CD4-positive, alpha-beta T cell treated with Interleukin-17A for 4 hours (primary cell): ENCODE data around the gene PLA2G3.
A peak's percentile ranks its signal among the peaks of the same experiment; 100 is the strongest.
"Not testable (repeated sequence)": the region's sequence is repeated elsewhere in the genome, so short reads cannot be mapped to it uniquely, and the experiment has no call there.

Experiments used
- DNase-seq: peaks from one replicate; pipeline ENCODE4 v3.0.0-alpha.2; 2020; ENCODE audit warnings: mixed read lengths

The PLA2G3 gene, protein sequence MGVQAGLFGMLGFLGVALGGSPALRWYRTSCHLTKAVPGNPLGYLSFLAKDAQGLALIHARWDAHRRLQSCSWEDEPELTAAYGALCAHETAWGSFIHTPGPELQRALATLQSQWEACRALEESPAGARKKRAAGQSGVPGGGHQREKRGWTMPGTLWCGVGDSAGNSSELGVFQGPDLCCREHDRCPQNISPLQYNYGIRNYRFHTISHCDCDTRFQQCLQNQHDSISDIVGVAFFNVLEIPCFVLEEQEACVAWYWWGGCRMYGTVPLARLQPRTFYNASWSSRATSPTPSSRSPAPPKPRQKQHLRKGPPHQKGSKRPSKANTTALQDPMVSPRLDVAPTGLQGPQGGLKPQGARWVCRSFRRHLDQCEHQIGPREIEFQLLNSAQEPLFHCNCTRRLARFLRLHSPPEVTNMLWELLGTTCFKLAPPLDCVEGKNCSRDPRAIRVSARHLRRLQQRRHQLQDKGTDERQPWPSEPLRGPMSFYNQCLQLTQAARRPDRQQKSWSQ

GRCh38 chr22:31139866-31140716 is at the start of gene PLA2G3:
Gene PLA2G3, minus strand, starts transcription at chr22:31140508. Its CDS starts 154 bp downstream, at chr22:31140354.
- DNase-seq: no peak

DNA sequence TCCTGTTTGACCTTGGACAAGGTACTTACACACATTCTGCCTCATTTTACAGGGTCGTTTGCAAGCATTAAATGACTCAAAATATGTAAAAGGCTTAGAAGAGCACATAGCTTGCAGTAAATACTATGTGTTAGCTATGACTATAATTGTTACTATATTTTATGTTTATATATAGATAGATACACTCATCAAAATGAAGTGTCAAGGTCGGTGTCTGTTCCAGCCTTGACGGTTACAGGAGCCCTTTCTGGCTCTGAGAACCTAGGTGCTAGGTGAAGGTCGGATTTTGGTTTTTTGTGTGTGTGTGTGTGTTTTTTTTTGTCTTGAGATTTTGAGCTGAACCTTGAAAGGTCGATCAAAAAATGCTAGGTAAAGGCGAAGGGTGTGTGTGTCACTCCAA is 47.3 kb upstream of the PLA2G3 start:
- no peak for DNase-seq

DNA sequence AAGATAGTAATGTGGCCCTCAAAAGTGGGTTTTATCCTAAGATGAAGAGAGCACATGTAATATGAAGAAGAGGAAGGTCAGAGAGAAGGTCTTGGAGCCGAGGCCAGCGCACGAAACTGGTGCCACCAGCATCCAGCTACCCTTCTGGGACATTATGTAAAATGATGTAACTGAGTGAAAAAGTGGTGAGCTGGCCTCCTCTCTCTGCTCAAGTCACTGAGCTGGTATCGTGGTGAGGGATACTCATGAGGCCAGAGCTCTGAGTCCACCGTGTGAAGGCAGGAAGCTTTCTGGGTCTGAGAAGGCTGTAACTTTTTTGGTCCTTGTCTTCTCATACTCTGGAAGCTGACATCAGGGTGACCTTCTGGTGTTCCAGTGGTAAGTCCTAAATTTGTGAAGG is 44.7 kb upstream of the PLA2G3 start:
- no peak for DNase-seq

DNA sequence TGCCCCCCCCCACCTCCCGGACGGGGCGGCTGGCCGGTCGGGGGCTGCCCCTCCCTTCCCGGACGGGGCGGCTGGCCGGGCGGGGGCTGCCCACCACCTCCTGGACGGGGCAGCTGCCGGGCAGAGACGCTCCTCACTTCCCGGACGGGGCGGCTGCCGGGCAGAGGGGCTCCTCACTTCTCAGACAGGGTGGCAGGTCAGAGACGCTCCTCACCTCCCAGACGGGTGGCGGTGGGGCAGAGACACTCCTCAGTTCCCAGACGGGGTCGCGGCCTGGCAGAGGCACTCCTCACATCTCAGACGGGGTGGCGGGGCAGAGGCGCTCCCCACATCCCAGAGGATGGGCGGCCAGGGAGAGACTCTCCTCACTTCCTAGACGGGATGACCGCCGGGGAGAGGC is 43.7 kb upstream of the PLA2G3 start:
- DNase-seq: no peak

GRCh38 chr22:31179345-31179744 is 39.0 kb upstream of the PLA2G3 start:
- no peak for DNase-seq

- DNase-seq: no peak
Observed at GRCh38 chr22:31178859-31179258, 38.6 kb upstream of the PLA2G3 start.

- DNase-seq: no peak
Observed at GRCh38 chr22:31177420-31178162, 37.3 kb upstream of the PLA2G3 start.

- no peak for DNase-seq
Observed at GRCh38 chr22:31176923-31177322, 36.6 kb upstream of the PLA2G3 start.

DNA sequence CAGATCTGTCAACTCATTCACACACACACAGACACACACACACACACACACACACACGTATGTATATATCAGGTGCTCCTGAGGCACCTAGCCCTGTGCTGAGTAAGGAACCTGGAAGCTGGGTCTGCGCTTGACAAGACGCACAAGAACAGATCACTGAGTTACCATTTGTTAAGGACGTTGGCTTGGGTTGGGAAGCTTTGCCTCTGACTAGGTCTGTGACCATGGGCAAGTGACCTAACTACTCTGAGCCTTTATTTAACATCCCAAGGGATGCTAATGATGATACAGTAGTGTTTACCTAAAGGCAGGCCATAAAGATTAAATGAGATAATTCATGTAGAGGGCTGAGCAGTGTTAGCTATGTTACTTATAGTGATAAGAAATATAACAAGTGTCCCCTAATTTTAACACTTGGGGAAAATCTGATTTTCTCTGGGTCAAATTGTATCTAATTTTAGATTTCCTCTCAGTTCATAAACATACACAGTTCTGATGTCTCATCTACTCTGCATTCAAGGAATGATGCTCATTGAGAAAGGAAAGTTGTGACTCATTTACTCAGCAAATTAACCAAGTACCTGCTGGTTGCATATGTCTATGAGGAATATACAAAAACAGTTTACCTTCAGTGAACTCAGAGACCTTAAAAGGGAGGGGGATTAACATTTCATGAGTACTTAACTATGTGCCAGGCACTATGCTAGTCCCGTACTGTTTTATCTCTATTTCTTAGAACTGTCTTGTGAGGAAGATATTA is 33.3 kb upstream of the PLA2G3 start:
- no peak for DNase-seq

DNA sequence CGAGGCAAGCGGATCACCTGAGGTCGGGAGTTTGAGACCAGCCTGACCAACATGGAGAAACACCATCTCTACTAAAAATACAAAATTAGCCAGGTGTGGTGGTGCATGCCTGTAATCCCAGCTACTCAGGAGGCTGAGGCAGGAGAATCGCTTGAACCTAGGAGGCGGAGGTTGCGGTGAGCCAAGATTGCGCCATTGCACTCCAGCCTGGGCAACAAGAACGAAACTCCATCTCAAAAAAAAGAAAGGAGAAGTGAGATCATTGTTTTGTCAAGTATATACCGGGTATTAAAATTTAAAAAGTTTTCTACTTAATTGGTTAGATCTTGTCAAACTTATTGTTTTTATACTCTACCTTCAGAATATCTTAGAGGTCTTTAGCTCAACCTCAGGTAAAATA is 31.4 kb upstream of the PLA2G3 start:
- DNase-seq: not testable (repeated sequence)

DNA sequence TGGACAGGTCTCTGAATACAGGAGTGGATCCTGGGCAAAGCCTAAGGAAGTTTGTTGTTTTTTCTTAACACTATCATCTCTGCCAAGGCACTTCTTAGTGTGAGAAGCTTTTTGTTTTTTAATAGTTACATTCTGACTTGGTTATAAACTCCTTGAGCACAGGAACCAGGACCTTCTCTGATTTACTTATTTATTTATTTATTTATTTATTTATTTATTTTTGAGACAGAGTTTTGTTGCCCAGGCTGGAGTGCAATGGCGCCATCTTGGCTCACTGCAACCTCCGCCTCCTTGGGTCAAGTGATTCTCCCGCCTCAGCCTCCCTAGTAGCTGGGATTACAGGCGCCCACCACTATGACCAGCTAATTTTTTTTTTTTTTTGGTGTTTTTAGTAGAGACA is 30.7 kb upstream of the PLA2G3 start:
- no peak for DNase-seq

GRCh38 chr22:31162015-31162765 is 21.9 kb upstream of the PLA2G3 start:
- no peak for DNase-seq

DNA sequence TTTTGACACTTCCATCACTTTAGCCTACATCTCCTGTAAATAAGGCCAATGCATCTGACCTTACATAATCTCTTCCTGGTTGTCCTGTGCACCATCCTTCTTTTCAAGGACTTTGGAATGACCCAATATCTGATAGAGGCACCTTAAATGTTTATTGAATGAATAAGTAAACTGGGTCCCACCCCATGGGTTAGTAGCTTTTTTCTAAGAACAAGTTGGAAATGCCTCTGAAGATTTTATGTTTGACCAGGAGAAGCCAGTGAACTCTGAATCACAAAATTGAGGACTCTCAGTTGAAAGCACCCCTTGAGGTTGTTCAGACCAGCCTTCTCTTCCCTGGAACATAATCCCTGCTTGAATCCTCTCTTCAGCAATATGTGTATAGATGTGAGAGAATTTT is 21.1 kb upstream of the PLA2G3 start:
- no peak for DNase-seq

DNA sequence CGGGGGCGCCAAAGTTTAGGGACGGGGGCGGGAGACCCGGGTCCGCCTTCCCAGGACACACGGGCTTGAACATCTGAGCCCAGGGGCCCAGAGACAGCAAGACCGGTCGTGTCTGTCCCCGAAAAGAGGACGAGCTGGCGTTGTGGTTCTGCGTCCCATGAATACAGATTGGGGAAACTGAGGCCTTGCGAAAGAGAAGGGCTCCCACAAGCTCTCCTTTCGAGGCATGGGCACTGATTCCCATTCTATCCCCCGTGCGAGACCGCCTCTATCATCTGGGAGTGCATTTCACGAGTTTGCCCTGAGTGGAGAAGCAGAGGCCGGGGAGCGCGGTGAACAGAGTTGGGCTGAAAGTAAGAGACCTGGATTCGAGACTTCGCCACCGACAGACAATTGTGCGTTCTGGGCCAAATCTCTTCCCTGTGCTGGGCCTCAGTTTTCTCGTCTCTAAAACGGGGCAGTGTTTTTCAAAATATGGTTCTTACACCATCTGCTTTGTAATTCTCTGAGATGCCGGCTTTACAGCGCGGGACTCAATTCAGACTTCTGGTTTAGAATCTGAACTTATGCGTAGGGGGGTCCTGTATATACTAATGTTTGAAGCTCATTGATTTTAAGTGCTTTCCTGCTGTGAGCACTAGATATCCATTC is 20.1 kb upstream of the PLA2G3 start:
- DNase-seq: peak; percentile 31

DNA sequence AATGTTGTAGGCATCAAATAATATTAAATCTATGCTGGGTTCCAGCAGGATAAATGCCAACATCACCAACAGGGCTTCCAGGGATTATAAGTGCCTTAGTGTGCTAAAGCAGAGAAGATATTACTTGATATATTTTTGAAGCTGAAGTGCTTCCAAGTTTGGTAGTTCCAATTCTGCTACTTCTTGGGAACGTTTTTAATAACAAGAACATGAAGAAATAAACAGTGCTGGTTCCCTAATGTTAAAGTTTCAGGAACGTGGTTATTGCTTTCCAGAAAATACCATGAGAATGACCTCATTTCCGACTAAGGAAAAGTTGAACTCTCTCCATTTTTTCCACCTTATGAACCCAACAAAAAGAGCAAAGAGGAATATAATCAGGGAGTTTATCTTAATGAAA is 15.1 kb upstream of the PLA2G3 start:
- no peak for DNase-seq

- no peak for DNase-seq
Observed at GRCh38 chr22:31154975-31155374, 14.7 kb upstream of the PLA2G3 start.

DNA sequence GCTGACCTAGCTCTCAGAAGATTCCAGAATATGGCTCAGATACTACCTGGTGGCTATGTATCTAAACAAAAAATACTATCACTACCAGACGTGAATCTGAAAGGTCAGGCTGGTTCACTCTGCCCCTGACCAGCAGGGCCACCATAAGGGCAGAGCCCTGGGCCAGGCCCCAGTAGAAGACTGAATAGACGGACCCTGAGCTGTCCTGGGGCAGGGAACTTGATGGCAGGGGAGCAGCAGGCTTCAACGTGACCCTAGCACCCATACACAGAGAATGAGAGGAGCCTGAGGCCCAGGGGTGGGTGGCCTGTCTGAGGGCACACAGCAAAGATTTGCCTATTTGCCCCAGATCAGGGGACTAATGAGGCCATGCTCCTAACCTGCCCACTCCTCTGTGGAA is 13.0 kb upstream of the PLA2G3 start:
- DNase-seq: no peak

GRCh38 chr22:31151872-31152271 is 11.6 kb upstream of the PLA2G3 start:
- no peak for DNase-seq

DNA sequence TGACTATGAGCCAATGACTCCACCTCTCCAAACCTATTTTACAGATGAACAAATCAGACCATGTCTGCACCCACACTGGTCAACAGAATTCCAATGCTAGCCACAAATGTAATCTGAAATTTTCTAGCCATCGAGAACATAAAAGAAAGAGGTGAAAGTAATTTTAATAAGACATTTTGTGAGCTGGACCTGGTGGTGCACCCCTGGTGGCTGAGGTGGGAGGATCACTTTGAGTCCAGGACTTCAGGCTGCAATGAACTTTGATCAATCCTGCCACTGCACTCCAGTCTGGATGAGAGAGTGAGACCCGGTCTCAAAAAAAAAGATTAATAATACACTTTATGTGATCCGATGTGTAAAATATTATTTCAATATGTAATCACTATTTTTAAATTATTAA is 10.3 kb upstream of the PLA2G3 start:
- DNase-seq: no peak

- peak; percentile 49 for DNase-seq
Observed at GRCh38 chr22:31148953-31149627, 8.8 kb upstream of the PLA2G3 start.
